VCaP (cell line): ENCODE results near the gene SPHKAP.

Source experiments
- H3K27ac ChIP-seq: fragments of 450-650 bp; 2 replicates; pipeline ENCODE4 v1.5.1; 2017
- TF ChIP-seq, protein P1 (sequence below): fragments of 450-650 bp; conservative IDR thresholded peaks from 2 replicates; pipeline ENCODE4 v1.5.1; 2017; ENCODE audit warnings: mild to moderate bottlenecking, moderate library complexity

The SPHKAP gene

GRCh38 chr2:227932403-227932802 is 249.1 kb downstream of the SPHKAP start:
- TF ChIP-seq, protein P1, sequence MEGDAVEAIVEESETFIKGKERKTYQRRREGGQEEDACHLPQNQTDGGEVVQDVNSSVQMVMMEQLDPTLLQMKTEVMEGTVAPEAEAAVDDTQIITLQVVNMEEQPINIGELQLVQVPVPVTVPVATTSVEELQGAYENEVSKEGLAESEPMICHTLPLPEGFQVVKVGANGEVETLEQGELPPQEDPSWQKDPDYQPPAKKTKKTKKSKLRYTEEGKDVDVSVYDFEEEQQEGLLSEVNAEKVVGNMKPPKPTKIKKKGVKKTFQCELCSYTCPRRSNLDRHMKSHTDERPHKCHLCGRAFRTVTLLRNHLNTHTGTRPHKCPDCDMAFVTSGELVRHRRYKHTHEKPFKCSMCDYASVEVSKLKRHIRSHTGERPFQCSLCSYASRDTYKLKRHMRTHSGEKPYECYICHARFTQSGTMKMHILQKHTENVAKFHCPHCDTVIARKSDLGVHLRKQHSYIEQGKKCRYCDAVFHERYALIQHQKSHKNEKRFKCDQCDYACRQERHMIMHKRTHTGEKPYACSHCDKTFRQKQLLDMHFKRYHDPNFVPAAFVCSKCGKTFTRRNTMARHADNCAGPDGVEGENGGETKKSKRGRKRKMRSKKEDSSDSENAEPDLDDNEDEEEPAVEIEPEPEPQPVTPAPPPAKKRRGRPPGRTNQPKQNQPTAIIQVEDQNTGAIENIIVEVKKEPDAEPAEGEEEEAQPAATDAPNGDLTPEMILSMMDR: peak; percentile 60
- no peak overlapping the region for H3K27ac ChIP-seq

DNA sequence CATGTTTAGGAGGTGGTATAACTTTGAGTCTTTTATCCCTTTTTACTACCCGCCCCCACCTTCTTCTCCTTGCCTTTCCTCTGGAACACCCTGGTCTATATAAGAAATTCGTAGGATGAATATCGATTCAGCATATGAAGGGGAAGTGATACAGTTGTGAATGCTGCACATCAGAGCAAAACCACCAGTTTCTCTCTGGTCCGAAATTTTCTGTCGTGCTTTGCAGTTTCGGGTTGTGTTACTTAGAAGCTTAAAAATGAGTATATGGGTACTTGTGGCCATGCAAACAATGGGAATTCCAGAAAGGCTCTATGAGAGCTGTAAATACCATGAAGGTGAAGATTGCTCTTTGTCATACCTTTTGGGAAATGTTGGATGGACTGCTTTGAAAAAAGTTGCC is 249.5 kb downstream of the SPHKAP start:
- TF ChIP-seq, protein P1: no peak
- H3K27ac ChIP-seq: no peak overlapping the region
